ENCODE measurements around the gene MAP2K1.
"Not testable (repeated sequence)": the region's sequence is repeated elsewhere in the genome, so short reads cannot be mapped to it uniquely, and the experiment has no call there.

The MAP2K1 gene

DNA sequence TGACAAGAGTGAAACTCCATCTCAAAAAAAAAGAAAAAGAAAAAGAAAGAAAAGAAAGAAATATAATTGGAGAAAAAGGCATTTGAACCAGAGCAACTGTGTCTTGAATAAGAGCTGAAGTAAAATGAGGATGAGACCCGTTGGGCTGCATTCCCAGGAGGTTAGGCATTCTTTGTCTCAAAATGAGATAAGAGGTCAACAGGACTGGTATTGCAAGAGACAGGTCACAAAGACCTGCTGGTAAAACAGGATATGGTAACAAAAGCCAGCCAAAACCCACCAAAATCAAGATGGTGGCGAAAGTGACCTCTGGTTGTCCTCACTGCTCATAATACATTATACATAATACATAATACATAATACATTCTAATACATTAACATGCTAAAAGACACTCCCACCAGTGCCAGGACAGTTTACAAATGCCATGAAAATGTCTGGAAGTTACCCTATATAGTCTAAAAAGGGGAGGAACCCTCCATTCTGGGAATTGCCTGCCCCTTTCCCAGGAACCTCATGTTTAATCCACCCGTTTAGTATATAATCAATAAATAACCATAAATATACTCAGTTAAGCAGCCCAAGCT, 21.7 kb upstream of the MAP2K1 start:
- TF ChIP-seq, protein P1, sequence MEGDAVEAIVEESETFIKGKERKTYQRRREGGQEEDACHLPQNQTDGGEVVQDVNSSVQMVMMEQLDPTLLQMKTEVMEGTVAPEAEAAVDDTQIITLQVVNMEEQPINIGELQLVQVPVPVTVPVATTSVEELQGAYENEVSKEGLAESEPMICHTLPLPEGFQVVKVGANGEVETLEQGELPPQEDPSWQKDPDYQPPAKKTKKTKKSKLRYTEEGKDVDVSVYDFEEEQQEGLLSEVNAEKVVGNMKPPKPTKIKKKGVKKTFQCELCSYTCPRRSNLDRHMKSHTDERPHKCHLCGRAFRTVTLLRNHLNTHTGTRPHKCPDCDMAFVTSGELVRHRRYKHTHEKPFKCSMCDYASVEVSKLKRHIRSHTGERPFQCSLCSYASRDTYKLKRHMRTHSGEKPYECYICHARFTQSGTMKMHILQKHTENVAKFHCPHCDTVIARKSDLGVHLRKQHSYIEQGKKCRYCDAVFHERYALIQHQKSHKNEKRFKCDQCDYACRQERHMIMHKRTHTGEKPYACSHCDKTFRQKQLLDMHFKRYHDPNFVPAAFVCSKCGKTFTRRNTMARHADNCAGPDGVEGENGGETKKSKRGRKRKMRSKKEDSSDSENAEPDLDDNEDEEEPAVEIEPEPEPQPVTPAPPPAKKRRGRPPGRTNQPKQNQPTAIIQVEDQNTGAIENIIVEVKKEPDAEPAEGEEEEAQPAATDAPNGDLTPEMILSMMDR (IDR thresholded peaks at IDR 0.05; ENCODE audit: control extremely low read depth, extremely low read depth, low read depth, missing control alignments): no peak
- no peak for DNase-seq (ENCODE audit: extremely low spot score)
- ChIA-PET POLR2A (no interaction called here), CTCF (no interaction called here)

DNA sequence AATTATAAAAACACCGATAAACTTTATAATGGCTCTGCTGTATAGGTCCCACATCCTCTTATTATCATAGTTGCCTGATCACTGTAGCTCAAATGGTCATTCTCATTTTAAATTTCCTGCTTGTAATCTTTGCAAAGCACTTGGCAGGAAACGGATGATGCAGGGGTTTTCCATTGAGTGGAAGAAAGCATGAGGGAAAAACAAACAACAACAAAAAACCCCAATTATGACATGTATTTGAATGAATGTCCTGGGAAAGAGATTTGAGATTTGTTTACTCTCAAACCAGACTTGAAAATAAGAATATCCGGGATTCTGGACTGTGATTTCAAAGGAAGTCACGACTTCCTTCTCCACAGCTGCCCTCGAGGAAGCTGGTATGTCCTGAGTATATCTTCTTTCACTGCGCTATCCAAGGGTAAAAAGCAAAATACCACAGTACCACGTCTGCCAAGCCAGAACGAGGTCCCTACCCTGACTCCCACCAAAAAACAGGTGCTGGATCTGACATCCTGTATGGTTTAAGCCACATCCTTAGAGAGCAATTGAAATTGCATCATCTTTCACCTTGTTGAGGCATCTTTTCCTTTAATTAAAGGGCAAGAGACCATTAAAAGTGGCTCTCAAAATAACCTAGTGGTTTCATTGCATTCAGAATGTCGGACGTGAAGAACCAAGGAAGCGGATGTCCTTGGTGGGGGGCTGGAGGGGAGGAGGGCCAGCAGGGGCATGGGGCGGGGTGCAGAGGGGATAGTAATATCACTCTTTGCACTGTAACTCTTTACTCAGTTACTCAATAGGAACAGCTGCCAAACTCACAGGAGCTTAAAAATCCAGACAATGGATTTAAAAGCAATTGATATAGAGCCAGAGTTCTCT, 16.7 kb upstream of the MAP2K1 start:
- TF ChIP-seq, protein P1 (IDR thresholded peaks at IDR 0.05; ENCODE audit: control extremely low read depth, extremely low read depth, low read depth, missing control alignments): no peak
- peak; percentile 53 for DNase-seq (ENCODE audit: extremely low spot score)
- ChIA-PET POLR2A (no interaction called here), CTCF (interaction anchor here (1.4 to 4.0 kb wide), 3 partner anchors 16 to 127 kb away, joined by 3 to 24 read pairs (median 11); partner anchors contain the start of genes MAP2K1 and SNAPC5)

DNA sequence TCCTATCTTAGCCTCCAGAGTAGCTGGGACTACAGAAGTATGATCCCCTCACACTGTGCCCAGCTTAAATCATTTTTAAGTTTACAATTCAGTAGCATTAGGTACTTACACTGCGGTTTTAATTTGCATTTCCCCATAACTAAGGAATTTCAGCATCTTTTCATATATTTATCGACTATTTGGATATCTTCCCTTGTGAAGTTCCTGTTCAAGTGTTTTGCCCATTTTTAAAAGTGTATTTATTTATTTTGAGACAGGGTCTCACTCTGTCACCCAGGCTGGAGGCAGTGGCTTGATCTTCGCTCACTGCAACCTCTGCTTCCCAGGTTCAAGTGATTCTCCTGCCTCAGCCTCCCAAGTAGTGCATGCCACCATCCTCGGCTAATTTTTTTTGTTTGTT, 12.5 kb upstream of the MAP2K1 start:
- POLR2A ChIA-PET: interaction anchor here (0.8 kb wide), 1 partner anchor 18 kb away, joined by 3 read pairs; the partner anchor contains the start of gene TIPIN
- CTCF ChIA-PET: interaction anchor here (0.8 kb wide), 1 partner anchor 12 kb away, joined by 3 read pairs; no protein-coding TSS in a partner anchor
- TF ChIP-seq, protein P1 (IDR thresholded peaks at IDR 0.05; ENCODE audit: control extremely low read depth, extremely low read depth, low read depth, missing control alignments): no peak
- DNase-seq (ENCODE audit: extremely low spot score): no peak

DNA sequence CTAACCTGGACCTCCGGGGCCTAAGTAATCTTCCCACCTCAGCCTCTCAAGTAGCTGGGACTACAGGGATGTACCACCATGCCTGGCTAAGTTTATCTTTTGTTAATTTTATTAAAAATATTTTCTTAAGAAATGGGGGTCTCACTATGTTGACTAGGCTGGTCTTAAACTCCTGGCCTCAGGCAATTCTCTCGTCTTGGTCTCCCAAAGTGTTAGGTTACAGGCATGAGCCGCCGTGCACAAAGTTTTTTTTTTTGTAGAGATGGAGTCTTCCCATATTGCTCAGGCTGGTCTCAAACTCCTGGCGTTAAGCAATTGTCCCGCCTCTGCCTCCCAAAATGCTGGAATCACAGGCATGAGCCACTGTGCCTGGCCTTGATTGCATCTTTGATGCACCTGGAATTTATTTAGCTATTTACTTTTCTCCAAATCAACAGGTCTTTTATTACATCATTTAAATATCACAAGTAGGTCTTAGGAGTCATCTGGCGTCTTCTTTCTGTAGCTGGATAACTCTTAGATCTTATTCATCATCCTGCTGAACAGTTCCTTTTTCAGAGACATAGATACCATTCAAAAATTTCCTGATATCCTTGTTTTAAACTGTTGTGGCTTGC, 7.8 kb upstream of the MAP2K1 start:
- POLR2A ChIA-PET: no interaction called here
- CTCF ChIA-PET: interaction anchor here (1.3 kb wide), 1 partner anchor 9 kb away, joined by 5 read pairs; no protein-coding TSS in a partner anchor
- no peak for DNase-seq (ENCODE audit: extremely low spot score)
- TF ChIP-seq, protein P1 (IDR thresholded peaks at IDR 0.05; ENCODE audit: control extremely low read depth, extremely low read depth, low read depth, missing control alignments): no peak

DNA sequence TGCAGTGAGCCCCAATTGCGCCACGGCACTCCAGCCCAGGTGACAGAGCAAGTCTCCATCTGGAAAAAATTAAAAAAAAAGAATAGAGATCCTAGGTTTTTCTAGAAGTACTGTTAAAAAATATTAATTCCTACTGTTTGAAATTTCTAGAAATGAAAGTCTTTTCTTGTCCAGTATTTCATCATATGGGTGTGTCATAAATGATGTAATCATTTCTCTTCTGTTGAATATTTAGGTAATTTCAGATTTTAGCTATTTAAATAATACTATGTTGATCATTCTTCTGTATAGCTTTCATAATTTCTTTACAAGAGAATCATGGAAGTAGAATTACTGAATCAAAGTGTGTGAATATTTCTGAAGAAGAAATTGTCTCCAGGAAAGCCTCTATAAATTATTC, 5.3 kb upstream of the MAP2K1 start:
- CTCF ChIA-PET: interaction anchor here (0.6 to 1.3 kb wide), 2 partner anchors 20 to 23 kb away, joined by 3 read pairs; no protein-coding TSS in a partner anchor
- POLR2A ChIA-PET; DNase-seq (ENCODE audit: extremely low spot score): not testable (repeated sequence)

DNA sequence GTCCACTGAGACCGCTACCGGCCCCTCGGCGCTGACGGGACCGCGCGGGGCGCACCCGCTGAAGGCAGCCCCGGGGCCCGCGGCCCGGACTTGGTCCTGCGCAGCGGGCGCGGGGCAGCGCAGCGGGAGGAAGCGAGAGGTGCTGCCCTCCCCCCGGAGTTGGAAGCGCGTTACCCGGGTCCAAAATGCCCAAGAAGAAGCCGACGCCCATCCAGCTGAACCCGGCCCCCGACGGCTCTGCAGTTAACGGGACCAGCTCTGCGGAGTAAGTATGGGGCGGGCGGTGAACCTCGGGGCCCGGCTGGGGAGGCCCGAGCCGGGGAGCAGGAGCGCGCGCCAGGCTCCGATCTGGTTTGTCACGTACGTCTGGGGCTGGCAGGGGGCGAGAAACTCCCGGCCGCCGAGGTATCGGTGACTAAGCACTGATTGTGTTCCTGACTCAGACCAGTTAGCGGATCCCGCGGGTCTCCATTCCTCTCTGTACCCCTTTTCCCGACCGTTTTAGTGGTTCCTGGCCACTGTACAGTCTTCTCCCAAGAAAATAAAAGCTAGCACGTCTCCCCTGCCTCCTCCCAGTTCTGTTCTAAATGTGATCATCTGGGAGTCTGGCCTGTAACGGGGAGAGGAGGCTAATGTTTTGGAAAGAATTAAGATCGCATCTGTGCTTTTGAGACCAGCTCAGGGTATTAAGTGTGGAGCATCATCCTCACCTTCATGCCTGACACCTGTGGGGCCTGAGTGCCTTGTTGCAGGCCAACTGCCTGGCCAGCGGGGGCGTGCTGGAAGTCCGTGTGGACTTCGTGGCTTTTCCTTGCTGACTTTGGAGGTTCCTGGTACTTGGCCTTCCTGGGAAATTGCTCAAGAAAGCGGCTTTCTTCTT, 691 bp downstream of the MAP2K1 start:
- POLR2A ChIA-PET: interaction anchor here (1.0 to 3.6 kb wide), 3 partner anchors 14 to 110 kb away, joined by 3 to 17 read pairs (median 4); partner anchors contain the start of gene SNAPC5
- DNase-seq (ENCODE audit: extremely low spot score): peak; percentile 53
- TF ChIP-seq, protein P1 (IDR thresholded peaks at IDR 0.05; ENCODE audit: control extremely low read depth, extremely low read depth, low read depth, missing control alignments): peak; percentile 24
- CTCF ChIA-PET: interaction anchor here (0.8 to 7.4 kb wide), 16 partner anchors 8 to 111 kb away, joined by 3 to 94 read pairs (median 6); partner anchors contain the start of gene SNAPC5
